OCI-LY7 (cell line): ENCODE data around the gene CLSTN3. TPM values are rescaled to one million over a fixed set of nuclear protein-coding genes. Genes with fewer than 3 reads are reported as not detected.

Source experiments
- BruUV-seq: library from RNA; stranded (reverse); fragments of 400-500 nt; replicated peaks from 2 replicates; lab custom pipeline; 2021; lab: Mats Ljungman, UMichigan
- CTCF ChIA-PET: fragments of 300-600 bp; sonication (Branson Sonifier 250); formaldehyde crosslinking; loops from one replicate; lab custom pipeline; 2022; ENCODE audit warnings: antibody characterized with exemption; ENCODE audit not compliant: unreplicated experiment; lab: Charles Lee
- POLR2A ChIA-PET: fragments of 300-600 bp; sonication (Branson Sonifier 250); formaldehyde crosslinking; loops from one replicate; lab custom pipeline; 2022; ENCODE audit warnings: antibody characterized with exemption; lab: Charles Lee
- DNase-seq: peaks from one replicate; pipeline ENCODE4 v3.0.0-alpha.2; 2015; ENCODE audit warnings: low spot score
- H2AFZ ChIP-seq: fragments of 200-600 bp; sonication (generic), shearing (Covaris generic); 2 replicates; pipeline ENCODE4 v1.6.1; 2014; ENCODE audit warnings: mild to moderate bottlenecking, antibody characterized with exemption, low read length, moderate library complexity
- H3K27ac ChIP-seq: fragments of 200-600 bp; sonication (generic); 2 replicates; pipeline ENCODE4 v1.5.1; 2014; ENCODE audit warnings: mixed run types, low read depth, mild to moderate bottlenecking, moderate library complexity, low read length, inconsistent platforms; ENCODE audit not compliant: poor library complexity, severe bottlenecking
- H3K36me3 ChIP-seq: fragments of 200-600 bp; sonication (generic); 2 replicates; pipeline ENCODE4 v1.6.1; 2014; ENCODE audit warnings: mild to moderate bottlenecking, antibody characterized with exemption, low read length, moderate library complexity, mixed read lengths; ENCODE audit not compliant: insufficient read depth
- H3K4me1 ChIP-seq: fragments of 200-600 bp; sonication (generic); 2 replicates; pipeline ENCODE4 v1.5.1; 2014; ENCODE audit warnings: mild to moderate bottlenecking, low read length; ENCODE audit not compliant: insufficient read depth, poor library complexity, severe bottlenecking
- H3K4me2 ChIP-seq: fragments of 200-600 bp; sonication (generic); 2 replicates; pipeline ENCODE4 v1.6.1; 2014; ENCODE audit warnings: mild to moderate bottlenecking, low read length
- H3K4me3 ChIP-seq: fragments of 200-600 bp; sonication (generic); 2 replicates; pipeline ENCODE4 v1.5.1; 2014; ENCODE audit warnings: mild to moderate bottlenecking, low read depth, low read length; ENCODE audit not compliant: poor library complexity, severe bottlenecking
- H3K79me2 ChIP-seq: fragments of 200-600 bp; sonication (generic); 2 replicates; pipeline ENCODE4 v1.6.1; 2016; ENCODE audit warnings: low read depth, mild to moderate bottlenecking, low read length, moderate library complexity, mixed read lengths; ENCODE audit not compliant: insufficient read depth
- H3K9me2 ChIP-seq: fragments of 200-600 bp; sonication (generic); 2 replicates; pipeline ENCODE4 v1.6.1; 2016; ENCODE audit warnings: mild to moderate bottlenecking, low read length, mixed read lengths; ENCODE audit not compliant: insufficient read depth
- H3K9me3 ChIP-seq: fragments of 200-600 bp; sonication (generic); 2 replicates; pipeline ENCODE4 v1.6.1; 2014; ENCODE audit warnings: mild to moderate bottlenecking, mixed run types, low read length, mixed read lengths
- H4K20me1 ChIP-seq: fragments of 200-600 bp; sonication (generic); 2 replicates; pipeline ENCODE4 v1.6.1; 2014; ENCODE audit warnings: mild to moderate bottlenecking, antibody characterized with exemption, low read length, moderate library complexity, mixed read lengths; ENCODE audit not compliant: insufficient read depth
- EZH2phosphoT487 ChIP-seq: fragments of 200-600 bp; sonication (generic); IDR thresholded peaks from 2 replicates; pipeline ENCODE4 v1.6.1; 2018; ENCODE audit warnings: low read depth, borderline replicate concordance, mild to moderate bottlenecking, mixed run types, antibody characterized with exemption, low read length, moderate library complexity, mixed read lengths
- intact Hi-C: fragments of 100-400 bp; cut with micrococcal nuclease; formaldehyde crosslinking; loops from one replicate; pipeline ENCODE4 v1.10.0; 2022; ENCODE audit not compliant: unreplicated experiment
- total RNA-seq, 2 experiments: library from RNA; depleted of rRNA in 1 of 2; stranded (reverse); fragments of >200 nt in 1 of 2; shearing (Covaris generic) in 1 of 2; gene quantifications; 2 replicates each; pipeline ENCODE4 v1.2.3, GENCODE V29; 2014 to 2022
- TF ChIP-seq, protein P1 (sequence below): fragments of 200-600 bp; sonication (generic); conservative IDR thresholded peaks from 2 replicates; pipeline ENCODE4 v1.5.1; 2014; ENCODE audit warnings: mild to moderate bottlenecking, antibody characterized with exemption, low read length, moderate library complexity, mixed read lengths

The CLSTN3 gene
- total RNA-seq, 2 experiments from 2014 or later = 18.5 to 34.2 TPM

DNA sequence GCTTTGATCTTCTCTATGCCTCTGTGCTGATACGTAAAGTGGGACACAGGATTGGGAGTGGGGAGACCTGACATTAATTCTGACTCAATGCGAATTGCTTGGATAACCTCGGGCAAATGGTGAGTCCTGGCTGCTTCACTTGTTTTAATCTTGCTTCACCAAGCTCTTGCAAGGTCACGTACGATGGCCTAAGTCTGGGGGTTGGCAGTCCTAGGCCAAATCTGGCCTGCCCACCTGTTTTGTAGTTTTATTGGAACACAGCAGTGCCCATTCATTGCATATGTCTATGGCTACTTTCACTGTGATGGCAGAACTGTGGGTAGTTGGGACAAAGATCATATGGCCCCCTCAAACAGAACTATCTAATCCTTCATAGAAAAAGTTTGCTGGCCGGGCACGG lies 13.4 kb downstream of the CLSTN3 start:
- no peaks in the 10 kb centered on the region for H3K9me2 ChIP-seq
- intact Hi-C loops = loop anchor here (5.0 kb wide), 1 partner anchor 319 kb away; no protein-coding TSS in a partner anchor
- ChIA-PET POLR2A (no interaction called here), CTCF (interaction anchor here (0.6 kb wide), 1 partner anchor 552 kb away, joined by 18 read pairs; no protein-coding TSS in a partner anchor)
- H2AFZ ChIP-seq = no peak overlapping the region
- no peak overlapping the region for H3K4me2 ChIP-seq
- H3K36me3 ChIP-seq = no peaks in the 10 kb centered on the region
- no peak overlapping the region for H3K4me3 ChIP-seq
- DNase-seq = no peak
- no peaks in the 10 kb centered on the region for H3K9me3 ChIP-seq
- no TSS peak for BruUV-seq
- no peaks in the 10 kb centered on the region for H3K79me2 ChIP-seq
- no peaks in the 10 kb centered on the region for H3K4me1 ChIP-seq
- H3K27ac ChIP-seq = no peak overlapping the region
- TF ChIP-seq, protein P1, sequence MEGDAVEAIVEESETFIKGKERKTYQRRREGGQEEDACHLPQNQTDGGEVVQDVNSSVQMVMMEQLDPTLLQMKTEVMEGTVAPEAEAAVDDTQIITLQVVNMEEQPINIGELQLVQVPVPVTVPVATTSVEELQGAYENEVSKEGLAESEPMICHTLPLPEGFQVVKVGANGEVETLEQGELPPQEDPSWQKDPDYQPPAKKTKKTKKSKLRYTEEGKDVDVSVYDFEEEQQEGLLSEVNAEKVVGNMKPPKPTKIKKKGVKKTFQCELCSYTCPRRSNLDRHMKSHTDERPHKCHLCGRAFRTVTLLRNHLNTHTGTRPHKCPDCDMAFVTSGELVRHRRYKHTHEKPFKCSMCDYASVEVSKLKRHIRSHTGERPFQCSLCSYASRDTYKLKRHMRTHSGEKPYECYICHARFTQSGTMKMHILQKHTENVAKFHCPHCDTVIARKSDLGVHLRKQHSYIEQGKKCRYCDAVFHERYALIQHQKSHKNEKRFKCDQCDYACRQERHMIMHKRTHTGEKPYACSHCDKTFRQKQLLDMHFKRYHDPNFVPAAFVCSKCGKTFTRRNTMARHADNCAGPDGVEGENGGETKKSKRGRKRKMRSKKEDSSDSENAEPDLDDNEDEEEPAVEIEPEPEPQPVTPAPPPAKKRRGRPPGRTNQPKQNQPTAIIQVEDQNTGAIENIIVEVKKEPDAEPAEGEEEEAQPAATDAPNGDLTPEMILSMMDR = no peak
- TF ChIP-seq EZH2phosphoT487 = no peak
- no peaks in the 10 kb centered on the region for H4K20me1 ChIP-seq

DNA sequence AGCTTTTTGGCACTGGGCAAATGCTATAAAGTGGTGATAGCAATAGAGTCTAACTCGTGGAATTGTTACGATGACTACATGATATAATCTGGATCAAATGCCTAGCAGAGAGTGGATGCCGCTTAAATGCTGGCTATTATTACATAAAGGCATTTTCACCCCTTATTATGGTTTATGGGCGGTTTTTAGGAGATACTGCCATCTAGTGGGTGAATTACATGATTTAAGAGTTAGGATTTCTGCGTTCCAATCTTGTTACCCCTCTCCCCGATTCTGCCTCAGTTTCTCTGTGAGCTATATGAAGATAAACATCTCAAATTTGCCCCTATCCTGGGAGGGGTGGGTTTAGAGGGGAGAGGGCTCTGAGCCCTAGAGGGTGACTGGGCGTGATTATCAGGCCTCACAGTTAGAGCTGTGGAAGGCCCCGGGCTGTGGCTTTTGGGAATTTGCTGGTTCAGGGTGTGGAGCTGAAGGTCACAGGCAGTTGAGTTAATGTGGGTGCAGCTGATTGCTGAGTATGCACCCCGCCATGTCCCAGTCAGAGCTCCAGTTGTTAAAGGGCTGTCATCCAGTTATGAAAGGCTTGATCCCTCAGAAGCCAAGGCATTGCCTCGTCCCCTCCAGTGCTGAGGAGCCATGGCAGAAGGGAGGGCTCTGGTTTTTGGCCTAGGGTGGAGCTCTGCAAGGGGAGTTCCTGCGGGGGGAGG lies 14.4 kb downstream of the CLSTN3 start:
- Histone ChIP-seq H3K4me1 (no peaks in the 10 kb centered on the region), H4K20me1 (no peaks in the 10 kb centered on the region), H3K4me2 (no peak overlapping the region), H3K4me3 (no peak overlapping the region), H3K79me2 (no peaks in the 10 kb centered on the region), H3K9me3 (no peaks in the 10 kb centered on the region), H3K9me2 (no peaks in the 10 kb centered on the region), H2AFZ (no peak overlapping the region), H3K27ac (no peak overlapping the region), H3K36me3 (no peaks in the 10 kb centered on the region)
- ChIA-PET POLR2A (no interaction called here), CTCF (interaction anchor here (0.6 kb wide), 1 partner anchor 45 kb away, joined by 4 read pairs; the partner anchor contains the start of gene PEX5)
- intact Hi-C loops = loop anchor here (5.0 kb wide), 1 partner anchor 318 kb away; no protein-coding TSS in a partner anchor
- no TSS peak for BruUV-seq
- peak; percentile 59 for DNase-seq
- no peak for TF ChIP-seq EZH2phosphoT487
- TF ChIP-seq, protein P1 = peak; percentile 86

DNA sequence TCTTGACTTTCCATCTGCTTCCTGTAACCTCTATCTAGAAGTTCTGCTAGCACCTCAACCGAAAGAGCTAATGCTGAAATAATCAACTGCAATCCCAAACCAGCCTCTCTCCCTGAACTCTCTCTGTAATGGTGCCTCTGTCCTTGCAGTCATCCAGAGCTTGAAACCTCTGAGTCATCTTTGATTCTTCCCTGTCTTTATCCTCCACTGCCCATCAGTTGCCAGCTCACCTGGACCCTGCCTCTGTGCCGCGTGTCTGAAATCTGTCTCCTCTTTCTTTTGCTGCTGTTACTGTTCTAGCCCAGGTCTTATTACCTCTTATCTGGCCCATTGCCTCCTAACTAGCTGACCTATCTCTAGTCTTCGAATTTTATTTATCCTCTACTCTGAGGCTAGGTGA lies 15.5 kb downstream of the CLSTN3 start:
- CTCF ChIA-PET = interaction anchor here (0.6 kb wide), 1 partner anchor 96 kb away, joined by 3 read pairs; no protein-coding TSS in a partner anchor
- H3K27ac ChIP-seq = no peak overlapping the region
- no peaks in the 10 kb centered on the region for H3K36me3 ChIP-seq
- intact Hi-C loops = no loop called here
- BruUV-seq = no TSS peak
- no peak for DNase-seq
- TF ChIP-seq, protein P1 = no peak
- TF ChIP-seq EZH2phosphoT487 = no peak
- no peak overlapping the region for H3K4me3 ChIP-seq
- H3K9me2 ChIP-seq = no peaks in the 10 kb centered on the region
- H2AFZ ChIP-seq = no peak overlapping the region
- H3K4me2 ChIP-seq = no peak overlapping the region
- POLR2A ChIA-PET = interaction anchor here (0.7 kb wide), 1 partner anchor 307 kb away, joined by 3 read pairs; no protein-coding TSS in a partner anchor
- no peaks in the 10 kb centered on the region for H3K79me2 ChIP-seq
- no peaks in the 10 kb centered on the region for H3K4me1 ChIP-seq
- no peaks in the 10 kb centered on the region for H3K9me3 ChIP-seq
- no peaks in the 10 kb centered on the region for H4K20me1 ChIP-seq
